Spinal cord (tissue), 10 donors: Measurements from ENCODE around the gene KIFBP. TPM values are rescaled to one million over a fixed set of nuclear protein-coding genes. Genes with fewer than 3 reads are reported as not detected.
A peak's percentile ranks its signal among the peaks of the same experiment; 100 is the strongest.

Source experiments
- DNase-seq, 6 donors: peaks; one replicate each; pipeline versions ENCODE4 v3.0.0 to v3.0.0-alpha.2; 2013 to 2015; ENCODE audit warnings: low spot score in 6 of 6, low read depth in 4 of 6
- H3K27ac ChIP-seq: one replicate; pipeline ENCODE4 v1.5.1; 2013; ENCODE audit warnings: low read depth, low read length, control low read depth
- H3K27me3 ChIP-seq: one replicate; pipeline ENCODE4 v1.6.1; 2013; ENCODE audit warnings: low read length; ENCODE audit not compliant: control insufficient read depth, insufficient read depth
- H3K36me3 ChIP-seq: one replicate; pipeline ENCODE4 v1.6.1; 2013; ENCODE audit warnings: low read length; ENCODE audit not compliant: control insufficient read depth, insufficient read depth
- H3K4me1 ChIP-seq: one replicate; pipeline ENCODE4 v1.6.1; 2013; ENCODE audit warnings: low read length; ENCODE audit not compliant: control insufficient read depth, insufficient read depth
- H3K4me3 ChIP-seq: one replicate; pipeline ENCODE4 v1.5.1; 2013; ENCODE audit warnings: low read depth, low read length, control low read depth
- H3K9me3 ChIP-seq: one replicate; pipeline ENCODE4 v1.6.1; 2013; ENCODE audit warnings: low read length; ENCODE audit not compliant: control insufficient read depth, insufficient read depth
- WGBS: methylation state at CpG from one replicate; pipeline ENCODE4 v1.1.5; 2013; ENCODE audit warnings: missing lambda C conversion rate; ENCODE audit not compliant: insufficient coverage; 5-methylcytosine and 5-hydroxymethylcytosine counted together
- polyA plus RNA-seq, 2 donors: library from polyadenylated mRNA; unstranded; fragments of 120-200 nt; gene quantifications; one replicate each; pipeline ENCODE4 v1.2.1, GENCODE V29; 2013; ENCODE audit not compliant: insufficient read length in 2 of 2
- total RNA-seq, 2 donors: library from RNA; depleted of rRNA in 1 of 2; stranded (reverse); fragments of 120-200 nt in 1 of 2; fragments of >200 nt in 1 of 2; gene quantifications; one replicate each; pipeline versions ENCODE4 v1.2.3 to v1.2.4, GENCODE V29; 2013 to 2014
- donor health status: healthy.

The KIFBP gene
- total and polyA plus RNA-seq, 4 donors = 44.2 to 64.1 (median 56.0) TPM

GRCh38 chr10:69056129-69056528, 67.5 kb downstream of the KIFBP start:
- 83% methylated on average over 3 of the region's 7 CpGs for WGBS
- no peak overlapping the region for H3K4me3 ChIP-seq
- H3K4me1 ChIP-seq = peaks cover 9% of the 10 kb centered on the region
- H3K36me3 ChIP-seq = no peaks in the 10 kb centered on the region
- H3K27ac ChIP-seq = peak overlapping the region; percentile 11
- H3K27me3 ChIP-seq = no peaks in the 10 kb centered on the region
- no peaks in the 10 kb centered on the region for H3K9me3 ChIP-seq
- no peak for DNase-seq

GRCh38 chr10:69056536-69057260, 68.1 kb downstream of the KIFBP start:
- no peak for DNase-seq
- no peak overlapping the region for H3K4me3 ChIP-seq
- H3K36me3 ChIP-seq = no peaks in the 10 kb centered on the region
- peaks cover 9% of the 10 kb centered on the region for H3K4me1 ChIP-seq
- no peaks in the 10 kb centered on the region for H3K9me3 ChIP-seq
- H3K27me3 ChIP-seq = no peaks in the 10 kb centered on the region
- peak overlapping the region; percentile 11 for H3K27ac ChIP-seq
- WGBS = 69% methylated on average over 9 of the region's 14 CpGs

- H3K4me3 ChIP-seq = no peak overlapping the region
- no peak for DNase-seq
- peak overlapping the region; percentile 48 for H3K27ac ChIP-seq
- no peaks in the 10 kb centered on the region for H3K36me3 ChIP-seq
- 75% methylated on average over 2 of the region's 14 CpGs for WGBS
- no peaks in the 10 kb centered on the region for H3K9me3 ChIP-seq
- H3K4me1 ChIP-seq = peaks cover 9% of the 10 kb centered on the region
- H3K27me3 ChIP-seq = no peaks in the 10 kb centered on the region
These were observed 68.8 kb downstream of the KIFBP start for GRCh38 chr10:69057261-69057950.

- 0% methylated on average over 1 of the region's 1 CpG for WGBS
- Histone ChIP-seq H3K36me3 (no peaks in the 10 kb centered on the region), H3K9me3 (no peaks in the 10 kb centered on the region), H3K4me3 (no peak overlapping the region), H3K4me1 (peaks cover 9% of the 10 kb centered on the region), H3K27ac (peak overlapping the region; percentile 48), H3K27me3 (no peaks in the 10 kb centered on the region)
- no peak for DNase-seq
These were observed 69.3 kb downstream of the KIFBP start for GRCh38 chr10:69057951-69058297.

- H3K9me3 ChIP-seq = no peaks in the 10 kb centered on the region
- H3K36me3 ChIP-seq = no peaks in the 10 kb centered on the region
- no peaks in the 10 kb centered on the region for H3K27me3 ChIP-seq
- WGBS = 100% methylated on average over 3 of the region's 8 CpGs
- DNase-seq = no peak
- no peak overlapping the region for H3K27ac ChIP-seq
- peaks cover 9% of the 10 kb centered on the region for H3K4me1 ChIP-seq
- no peak overlapping the region for H3K4me3 ChIP-seq
These were observed 71.7 kb downstream of the KIFBP start for GRCh38 chr10:69060127-69060798.

GRCh38 chr10:69061305-69062161, 72.9 kb downstream of the KIFBP start:
- H3K36me3 ChIP-seq = no peaks in the 10 kb centered on the region
- H3K27ac ChIP-seq = peak overlapping the region; percentile 54
- no peaks in the 10 kb centered on the region for H3K9me3 ChIP-seq
- WGBS = 66% methylated on average over 18 of the region's 20 CpGs
- peaks cover 3% of the 10 kb centered on the region for H3K27me3 ChIP-seq
- H3K4me1 ChIP-seq = peaks cover 4% of the 10 kb centered on the region
- peak in 1 of 6 donors; percentile 22 for DNase-seq
- no peak overlapping the region for H3K4me3 ChIP-seq

GRCh38 chr10:69062901-69063300, 74.3 kb downstream of the KIFBP start:
- H3K4me1 ChIP-seq = no peaks in the 10 kb centered on the region
- DNase-seq = no peak
- H3K27me3 ChIP-seq = peaks cover 3% of the 10 kb centered on the region
- H3K36me3 ChIP-seq = no peaks in the 10 kb centered on the region
- no CpG with 5 or more reads among the region's 5 CpGs for WGBS
- H3K27ac ChIP-seq = no peak overlapping the region
- no peaks in the 10 kb centered on the region for H3K9me3 ChIP-seq
- H3K4me3 ChIP-seq = no peak overlapping the region

GRCh38 chr10:69064762-69065328, 76.2 kb downstream of the KIFBP start:
- Histone ChIP-seq H3K9me3 (no peaks in the 10 kb centered on the region), H3K4me1 (peaks cover 4% of the 10 kb centered on the region), H3K4me3 (no peak overlapping the region), H3K27me3 (peaks cover 3% of the 10 kb centered on the region), H3K27ac (no peak overlapping the region), H3K36me3 (no peaks in the 10 kb centered on the region)
- no peak for DNase-seq
- WGBS = no CpG with 5 or more reads among the region's 6 CpGs
